Fibroblast of mammary gland (primary cell): ENCODE measurements around the gene KIF16B.

ENCODE experiments used
- DNase-seq: peaks from one replicate; pipeline ENCODE4 v3.0.0-alpha.2; 2010; ENCODE audit warnings: low read depth
- H3K4me3 ChIP-seq: 2 replicates; pipeline ENCODE4 v1.5.1; 2011; ENCODE audit warnings: low read depth, mild to moderate bottlenecking, low read length, moderate library complexity; ENCODE audit not compliant: control insufficient read depth
- CTCF ChIP-seq: conservative IDR thresholded peaks from 2 replicates; pipeline ENCODE4 v1.5.1; 2011; ENCODE audit warnings: low read depth, low read length, inconsistent platforms; ENCODE audit not compliant: control insufficient read depth, insufficient read depth

The KIF16B gene

DNA sequence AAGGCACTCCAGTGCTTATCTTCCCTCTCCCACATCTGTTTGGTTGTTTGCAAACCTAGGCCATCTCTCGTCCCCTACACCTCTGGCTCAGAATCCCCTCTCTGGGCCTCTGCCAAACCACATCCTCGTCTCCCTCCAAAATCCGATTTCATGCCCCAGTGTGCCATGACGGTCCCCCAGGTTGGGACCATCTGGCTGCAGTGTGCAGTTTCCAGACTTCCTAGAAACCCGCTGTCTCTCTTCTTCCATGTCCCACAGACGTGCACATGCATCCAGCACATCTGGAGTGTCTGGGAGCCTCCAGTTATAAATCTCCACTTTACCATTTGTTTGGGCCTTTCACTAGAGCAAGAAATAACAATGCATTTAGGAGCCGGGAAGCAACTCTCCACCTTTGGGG, 316.2 kb downstream of the KIF16B start:
- TF ChIP-seq CTCF, result no peak
- DNase-seq, result no peak
- H3K4me3 ChIP-seq, result no peak overlapping the region

- no peak for DNase-seq
- H3K4me3 ChIP-seq, result no peak overlapping the region
- TF ChIP-seq CTCF, result no peak
These were observed 326.4 kb downstream of the KIF16B start for GRCh38 chr20:16246870-16247269.

- no peak for TF ChIP-seq CTCF
- no peak overlapping the region for H3K4me3 ChIP-seq
- DNase-seq, result no peak
These were observed 327.0 kb downstream of the KIF16B start for GRCh38 chr20:16246291-16246690.

DNA sequence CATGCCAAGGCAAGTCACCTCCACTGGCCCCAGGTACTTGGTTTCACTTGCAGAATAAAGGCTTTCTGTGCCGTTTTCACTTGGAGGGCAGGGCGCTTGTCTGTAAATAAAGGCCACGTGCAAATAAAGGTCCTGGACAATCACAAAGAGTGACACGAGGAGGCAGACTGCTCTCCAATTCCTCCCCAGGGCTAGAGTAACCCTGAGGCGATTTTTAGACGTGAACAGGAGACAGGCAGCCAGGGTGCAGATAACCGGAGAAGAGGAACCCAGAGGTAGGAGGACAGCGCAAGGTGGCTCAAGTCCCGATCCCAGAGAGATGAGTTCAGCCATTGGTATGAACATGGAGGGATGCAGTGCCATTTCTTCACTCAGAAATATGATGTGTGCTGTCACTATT, 327.4 kb downstream of the KIF16B start:
- H3K4me3 ChIP-seq, result no peak overlapping the region
- no peak for DNase-seq
- no peak for TF ChIP-seq CTCF

DNA sequence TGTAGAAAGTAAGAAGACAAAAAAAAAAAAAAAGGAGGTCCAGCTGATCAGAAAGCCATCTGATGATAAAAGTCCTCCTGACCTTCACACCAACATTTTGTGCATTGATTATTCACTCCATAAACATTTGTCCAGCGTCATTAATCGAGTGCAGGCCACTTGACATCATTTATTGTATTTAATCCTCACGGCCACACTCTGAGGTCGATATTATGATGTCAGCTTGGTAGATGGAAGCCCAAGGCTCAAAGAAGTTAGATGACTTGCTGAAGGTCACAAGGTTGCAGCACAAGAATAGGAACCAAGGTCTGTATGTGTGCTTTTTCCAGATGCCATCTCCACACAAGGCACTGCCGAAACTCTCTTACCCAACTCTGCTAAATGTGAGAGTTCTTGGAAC, 328.4 kb downstream of the KIF16B start:
- no peak for TF ChIP-seq CTCF
- DNase-seq, result no peak
- no peak overlapping the region for H3K4me3 ChIP-seq

- no peak for TF ChIP-seq CTCF
- DNase-seq, result no peak
- H3K4me3 ChIP-seq, result no peak overlapping the region
These were observed 329.8 kb downstream of the KIF16B start for GRCh38 chr20:16243470-16243869.

GRCh38 chr20:16241911-16242310, 331.3 kb downstream of the KIF16B start:
- H3K4me3 ChIP-seq, result no peak overlapping the region
- TF ChIP-seq CTCF, result no peak
- no peak for DNase-seq
